OCI-LY3 (cell line): ENCODE results near the gene KRT73.

Source experiments
- EZH2phosphoT487 ChIP-seq: fragments of 200-600 bp; shearing (Covaris generic); IDR thresholded peaks from 2 replicates; pipeline ENCODE4 v1.6.1; 2018; ENCODE audit warnings: antibody characterized with exemption, mixed run types, low read depth
- TF ChIP-seq, protein P1 (sequence below): fragments of 200-600, 300-600 bp; sonication (generic); IDR thresholded peaks from 2 replicates; pipeline ENCODE4 v1.5.1; 2014; ENCODE audit warnings: antibody characterized with exemption, low read length, low read depth

- TF ChIP-seq EZH2phosphoT487: no peak
- TF ChIP-seq, protein P1, sequence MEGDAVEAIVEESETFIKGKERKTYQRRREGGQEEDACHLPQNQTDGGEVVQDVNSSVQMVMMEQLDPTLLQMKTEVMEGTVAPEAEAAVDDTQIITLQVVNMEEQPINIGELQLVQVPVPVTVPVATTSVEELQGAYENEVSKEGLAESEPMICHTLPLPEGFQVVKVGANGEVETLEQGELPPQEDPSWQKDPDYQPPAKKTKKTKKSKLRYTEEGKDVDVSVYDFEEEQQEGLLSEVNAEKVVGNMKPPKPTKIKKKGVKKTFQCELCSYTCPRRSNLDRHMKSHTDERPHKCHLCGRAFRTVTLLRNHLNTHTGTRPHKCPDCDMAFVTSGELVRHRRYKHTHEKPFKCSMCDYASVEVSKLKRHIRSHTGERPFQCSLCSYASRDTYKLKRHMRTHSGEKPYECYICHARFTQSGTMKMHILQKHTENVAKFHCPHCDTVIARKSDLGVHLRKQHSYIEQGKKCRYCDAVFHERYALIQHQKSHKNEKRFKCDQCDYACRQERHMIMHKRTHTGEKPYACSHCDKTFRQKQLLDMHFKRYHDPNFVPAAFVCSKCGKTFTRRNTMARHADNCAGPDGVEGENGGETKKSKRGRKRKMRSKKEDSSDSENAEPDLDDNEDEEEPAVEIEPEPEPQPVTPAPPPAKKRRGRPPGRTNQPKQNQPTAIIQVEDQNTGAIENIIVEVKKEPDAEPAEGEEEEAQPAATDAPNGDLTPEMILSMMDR: no peak
Measured at GRCh38 chr12:52636592-52637258, 18.4 kb upstream of the KRT73 start.
